Stimulated activated naive CD4-positive, alpha-beta T cell treated with Interleukin-2 at 50 U/mL for 16 hours (primary cell): ENCODE results near the gene OSBPL3.
A peak's percentile ranks its signal among the peaks of the same experiment; 100 is the strongest.

Experiments used
- DNase-seq: peaks from one replicate; lab custom pipeline; 2025; lab: John Stamatoyannopoulos, UW

Gene OSBPL3

DNA sequence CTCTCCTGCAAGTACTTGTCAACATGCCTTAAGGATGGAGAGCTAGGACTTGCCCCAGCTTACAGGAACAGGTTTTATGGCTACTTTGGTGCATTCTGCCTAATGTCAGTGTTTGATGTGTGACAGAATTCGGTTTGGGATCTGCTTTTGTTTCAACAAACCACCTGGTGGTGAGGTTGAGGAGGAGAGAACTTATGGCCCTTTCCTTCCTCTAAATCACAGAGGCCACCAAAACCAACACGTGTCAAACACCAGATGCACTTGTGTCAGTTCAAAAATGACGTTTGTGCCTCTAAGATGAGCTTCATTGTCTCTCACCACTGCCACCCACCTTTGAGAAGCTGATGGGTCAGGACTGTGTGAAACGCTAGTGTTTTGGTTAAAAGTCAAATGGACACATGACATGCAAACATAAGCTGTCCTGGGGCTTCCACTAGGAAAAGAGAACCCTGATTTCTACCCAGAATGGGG is 83.9 kb downstream of the OSBPL3 start:
- DNase-seq = no peak

DNA sequence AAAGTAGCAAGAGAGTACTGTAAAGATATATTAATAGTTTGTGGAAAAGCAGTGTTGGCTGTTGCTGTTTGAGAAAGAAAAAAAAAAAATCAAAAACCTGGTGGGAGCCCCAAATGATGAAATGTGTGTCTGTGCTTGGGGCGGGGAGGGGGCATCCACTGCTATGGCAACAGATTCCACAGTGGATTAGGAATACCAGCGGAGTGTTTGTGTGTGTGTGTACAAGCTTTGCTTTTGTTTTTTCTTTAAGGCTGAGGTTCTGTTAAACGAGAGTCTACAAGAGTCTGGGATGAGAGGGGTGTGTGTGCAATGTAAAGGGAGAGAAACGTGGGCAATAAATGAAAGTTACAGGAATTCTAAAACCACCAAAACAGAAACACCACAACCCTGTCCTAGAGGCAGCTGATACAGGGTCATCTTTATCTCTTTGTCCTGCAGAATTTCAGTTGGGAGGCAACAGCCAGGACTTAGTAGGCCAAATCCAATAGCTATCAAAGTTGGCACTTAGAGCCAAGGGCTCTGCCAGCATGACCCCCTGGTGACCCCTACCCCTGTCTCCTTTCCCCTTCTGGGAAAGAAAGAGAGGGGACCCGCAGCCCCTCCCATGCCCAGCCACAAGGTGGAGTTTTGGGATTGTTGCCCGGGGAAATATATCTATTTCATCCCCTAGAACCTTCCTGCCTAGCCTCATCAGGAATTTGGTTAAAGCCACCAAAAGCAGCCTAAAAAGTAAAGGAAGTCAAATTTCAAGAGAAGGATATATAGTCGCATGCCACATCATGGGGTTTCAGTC is 85.4 kb downstream of the OSBPL3 start:
- DNase-seq = no peak

DNA sequence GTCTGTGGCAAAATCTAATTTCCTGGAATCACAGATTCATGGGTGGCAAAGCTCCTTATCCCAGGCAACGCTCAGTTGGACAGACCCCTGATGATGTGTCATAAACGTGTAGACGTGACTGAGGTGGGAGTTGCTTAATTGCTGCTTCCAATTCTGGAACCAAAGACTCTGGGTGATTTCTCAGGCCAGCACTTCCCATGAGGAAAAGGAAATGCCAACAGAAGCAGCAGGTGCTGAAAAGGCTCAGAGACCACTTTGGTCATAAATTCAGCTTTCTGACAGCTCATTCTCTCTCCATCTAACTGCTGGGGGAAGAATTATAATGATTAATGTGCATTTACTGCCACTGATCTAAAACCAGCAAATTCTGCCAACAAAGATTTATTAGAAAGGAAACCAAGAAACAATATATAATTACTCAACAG is 88.7 kb downstream of the OSBPL3 start:
- DNase-seq = no peak

DNA sequence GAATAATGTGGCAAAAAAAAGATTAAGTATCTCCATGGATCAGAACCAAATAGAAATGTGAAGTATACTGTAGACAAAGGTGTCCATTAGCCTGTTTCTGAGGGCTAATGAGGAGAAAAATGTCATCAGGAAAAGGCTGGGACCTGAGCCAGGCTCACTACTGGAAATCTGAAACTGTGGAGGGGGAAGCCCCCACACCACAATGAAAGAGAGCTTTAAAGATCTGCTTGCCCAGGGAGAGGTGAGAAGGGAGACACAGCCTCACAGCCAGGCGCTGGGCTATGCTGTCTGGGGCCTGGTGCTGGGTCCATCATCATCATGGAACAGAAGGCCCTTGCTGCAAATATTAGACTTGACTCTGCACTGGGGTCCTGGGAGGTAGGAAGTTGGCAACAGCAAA is 90.4 kb downstream of the OSBPL3 start:
- no peak for DNase-seq

DNA sequence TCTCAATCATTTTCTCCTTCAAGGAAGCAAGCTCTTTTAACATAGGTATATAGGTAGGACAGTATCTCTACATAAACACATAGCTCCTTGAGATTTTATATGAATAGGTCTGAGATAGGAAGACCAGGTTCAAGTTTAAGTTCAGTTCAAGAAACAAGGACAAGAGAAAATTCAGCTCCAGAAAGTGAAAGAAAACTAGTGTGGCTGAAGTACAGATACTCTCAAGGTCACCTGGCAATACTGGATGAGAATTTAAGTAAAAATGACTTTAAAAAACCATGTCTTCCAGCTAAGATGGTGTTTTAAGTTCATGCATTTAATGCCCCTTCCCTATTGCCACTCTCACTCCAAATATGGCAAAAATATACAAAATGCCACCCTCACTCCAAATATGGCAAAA is 91.3 kb downstream of the OSBPL3 start:
- DNase-seq = no peak

DNA sequence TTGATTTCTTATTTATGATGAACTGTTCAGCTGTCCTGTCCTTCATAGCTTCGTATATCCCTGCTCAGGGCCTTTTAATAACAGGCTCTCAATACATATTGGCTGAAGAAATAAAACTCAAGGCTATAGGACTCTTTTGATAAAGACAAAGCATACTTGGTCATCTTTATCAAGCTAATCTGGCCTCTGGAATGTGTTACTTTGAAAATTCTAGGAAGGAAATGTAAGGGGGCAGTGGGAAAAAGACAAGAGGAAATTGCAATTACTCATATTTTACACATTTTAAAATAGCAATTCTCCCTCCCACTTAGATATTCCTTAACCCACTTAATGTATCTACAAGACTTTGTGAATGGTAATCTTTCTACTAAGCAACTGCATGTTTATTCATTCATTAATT is 94.3 kb downstream of the OSBPL3 start:
- DNase-seq = no peak

DNA sequence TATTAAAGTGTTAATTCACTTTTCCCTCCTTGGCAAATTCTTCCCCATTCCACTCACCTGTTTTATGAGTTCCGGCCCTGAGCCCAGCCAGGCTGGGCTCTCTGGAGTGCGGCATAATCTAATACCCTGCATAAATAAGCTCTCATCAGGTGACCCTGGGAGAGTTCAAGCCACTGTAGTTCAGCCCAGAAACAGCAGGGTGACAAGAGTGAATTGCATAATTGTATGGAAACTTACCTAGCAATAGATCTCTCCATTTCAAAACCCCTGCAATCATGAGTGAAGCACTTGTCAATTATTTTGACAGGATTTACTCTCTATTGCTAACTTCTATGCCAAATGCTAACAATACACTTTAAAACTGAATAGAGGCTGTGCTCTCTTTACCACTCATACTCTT is 94.7 kb downstream of the OSBPL3 start:
- no peak for DNase-seq

DNA sequence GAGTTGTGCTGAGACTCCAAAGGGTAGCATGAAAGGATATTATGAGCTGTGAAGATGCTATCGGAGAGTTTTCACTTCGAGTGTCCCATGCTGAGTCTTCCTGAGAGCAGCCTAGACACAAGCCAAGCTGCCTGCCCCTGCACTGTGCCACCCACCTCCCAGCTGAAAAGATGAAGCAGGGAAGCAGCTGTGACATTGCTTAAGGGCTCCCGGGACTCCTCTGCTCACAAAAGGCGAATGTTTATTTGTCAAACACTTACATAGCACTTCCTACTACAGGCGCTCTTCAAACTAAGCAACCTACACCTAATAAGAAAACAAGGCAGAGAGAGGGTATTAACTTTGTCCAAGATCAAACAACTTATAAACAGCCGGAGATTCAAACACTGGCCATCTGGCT is 95.6 kb downstream of the OSBPL3 start:
- DNase-seq = no peak

DNA sequence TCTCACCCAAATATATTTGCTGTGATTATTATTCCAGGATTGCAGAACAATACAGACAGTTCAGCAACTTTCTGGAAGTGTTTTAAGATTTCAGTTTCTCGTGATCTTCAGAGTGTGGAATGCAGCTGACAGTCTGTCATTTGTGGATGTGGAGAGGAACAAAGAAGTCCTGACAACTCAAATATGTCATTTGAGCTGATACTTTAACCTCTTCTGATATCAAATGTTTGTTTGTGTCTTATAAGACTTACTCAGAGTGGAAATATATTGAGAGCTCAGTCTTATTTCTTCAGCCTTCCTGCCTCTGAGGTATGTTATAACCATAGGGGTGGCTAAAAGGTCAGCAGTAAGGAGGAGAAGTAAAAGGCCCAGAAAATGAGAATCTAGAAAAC is 96.4 kb downstream of the OSBPL3 start:
- DNase-seq = no peak

DNA sequence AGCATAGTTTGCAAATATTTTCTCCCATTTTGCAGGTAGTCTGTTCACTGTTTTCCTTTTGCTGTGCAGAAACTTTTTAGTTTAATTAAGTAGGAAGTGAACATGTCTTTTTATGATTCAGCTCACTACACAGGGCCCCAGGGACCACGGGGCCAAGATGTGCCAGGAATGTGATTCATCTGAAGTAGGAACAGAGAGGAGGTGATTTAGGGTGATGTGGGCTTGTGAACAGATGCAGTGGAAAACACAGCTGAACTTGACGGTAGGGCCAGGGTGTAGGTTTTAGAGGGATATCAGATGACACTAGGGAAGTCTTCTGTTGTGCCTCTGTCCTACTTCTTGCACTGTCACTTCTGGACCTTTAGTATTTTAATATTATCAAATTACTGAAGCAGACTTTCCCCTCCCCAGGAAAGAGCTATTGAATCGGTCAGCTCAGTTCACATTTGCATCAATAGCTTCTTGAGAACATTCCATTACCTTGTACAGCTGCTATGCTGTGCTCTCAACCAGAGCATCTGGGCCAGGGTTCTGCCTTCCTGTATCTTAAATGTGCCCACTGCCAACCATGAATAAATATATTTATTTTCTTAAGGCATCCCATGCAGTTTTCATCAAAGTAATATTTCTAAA is 96.9 kb downstream of the OSBPL3 start:
- peak; percentile 31 for DNase-seq

DNA sequence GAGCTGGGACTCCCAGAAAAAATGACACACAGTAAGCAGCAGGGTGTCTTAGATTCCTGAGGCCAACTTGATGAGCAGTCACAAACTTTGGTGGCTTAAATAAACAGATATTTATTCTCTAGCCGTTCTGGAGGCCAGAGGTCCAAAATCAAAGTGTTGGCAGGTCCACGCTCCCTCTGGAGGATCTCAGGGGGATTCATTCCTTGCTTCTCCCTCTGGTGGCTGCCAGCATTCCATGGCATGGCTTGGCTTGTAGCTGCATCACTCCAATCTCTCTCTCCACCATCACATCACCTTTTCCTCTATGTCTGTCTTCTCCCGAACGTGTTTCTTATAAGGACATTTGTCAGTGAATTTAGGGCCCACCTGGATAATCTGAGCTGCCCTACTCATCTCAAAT is 98.4 kb downstream of the OSBPL3 start:
- DNase-seq = no peak

DNA sequence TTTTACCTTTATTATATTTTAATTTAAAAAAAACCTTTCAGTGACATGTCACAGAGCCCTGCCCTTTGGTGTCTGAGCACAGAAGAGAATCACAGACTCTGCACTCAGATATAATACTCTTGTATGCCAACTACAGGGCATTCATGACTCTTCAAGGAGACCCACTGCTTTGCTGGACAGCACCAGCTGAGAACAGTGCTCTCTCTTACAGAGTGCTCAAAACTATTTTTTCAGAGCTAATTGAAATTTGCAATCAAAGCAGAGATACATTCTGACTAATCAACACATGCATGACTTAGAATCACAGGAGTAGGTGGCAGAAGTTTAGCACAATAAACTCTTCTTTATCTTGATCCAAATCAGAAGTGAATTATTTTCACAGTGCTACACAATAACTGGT is 99.1 kb downstream of the OSBPL3 start:
- no peak for DNase-seq

DNA sequence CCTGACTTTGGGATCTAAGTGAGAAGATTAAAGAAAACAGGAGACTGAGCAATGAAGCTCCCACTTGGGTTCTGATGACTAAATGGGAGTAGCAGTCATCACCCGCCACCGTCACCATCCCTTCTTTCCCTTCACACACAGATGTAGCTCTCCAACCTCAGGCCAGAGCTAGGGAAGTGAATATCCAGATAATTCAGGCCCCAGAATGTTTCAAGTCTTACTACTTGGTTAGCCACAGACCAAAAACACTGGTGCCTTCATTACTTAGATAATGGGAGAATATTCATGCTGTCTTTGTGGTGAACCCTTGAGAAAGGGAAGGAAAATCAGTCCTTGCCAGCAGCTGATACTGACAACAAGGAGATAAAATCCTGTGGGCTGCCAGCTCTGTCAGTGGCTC is 100.7 kb downstream of the OSBPL3 start:
- no peak for DNase-seq

DNA sequence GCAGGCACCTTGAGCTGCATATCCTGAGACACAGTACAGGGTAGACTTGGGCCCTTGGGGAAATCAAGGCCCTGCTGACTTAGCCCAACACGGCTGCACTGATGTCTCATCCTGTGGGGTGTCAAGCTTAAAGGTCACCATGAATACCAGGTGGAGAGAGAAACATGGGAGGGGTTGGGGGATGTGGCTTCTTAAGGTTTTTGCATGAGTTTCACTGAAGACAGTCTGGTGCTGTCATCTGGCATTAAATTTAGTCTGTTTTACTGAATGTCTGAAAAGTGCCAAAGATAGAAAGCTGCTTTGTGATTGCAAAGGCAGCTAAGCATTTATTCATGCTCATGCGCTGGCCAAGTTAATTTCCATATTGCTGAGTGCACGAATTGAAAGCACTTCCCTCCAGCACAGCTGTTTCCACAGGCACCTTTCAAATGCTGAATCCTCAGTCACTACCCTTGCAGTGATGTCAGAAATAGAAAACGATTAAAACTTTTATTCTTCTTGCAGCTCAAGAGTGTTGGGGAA is 102.1 kb downstream of the OSBPL3 start:
- DNase-seq = peak; percentile 26

DNA sequence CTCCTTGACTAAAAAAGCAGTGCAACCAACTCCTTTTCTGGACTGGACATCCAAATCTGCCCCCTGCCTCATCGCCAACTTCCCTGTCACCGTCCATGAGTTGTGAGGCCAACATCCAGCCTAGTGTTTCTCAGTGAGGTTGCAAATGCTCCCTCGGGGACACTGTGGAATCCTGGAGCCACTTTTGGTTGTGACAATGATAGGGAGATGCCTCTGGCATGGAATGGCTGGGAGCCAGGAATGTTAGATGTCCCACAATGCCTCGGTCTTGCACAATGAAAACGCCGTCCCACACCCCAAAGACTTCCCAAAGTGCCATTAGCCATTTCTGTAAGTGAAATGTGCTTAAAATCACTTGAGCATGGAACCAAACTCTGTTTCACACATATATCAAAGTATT is 105.2 kb downstream of the OSBPL3 start:
- no peak for DNase-seq

DNA sequence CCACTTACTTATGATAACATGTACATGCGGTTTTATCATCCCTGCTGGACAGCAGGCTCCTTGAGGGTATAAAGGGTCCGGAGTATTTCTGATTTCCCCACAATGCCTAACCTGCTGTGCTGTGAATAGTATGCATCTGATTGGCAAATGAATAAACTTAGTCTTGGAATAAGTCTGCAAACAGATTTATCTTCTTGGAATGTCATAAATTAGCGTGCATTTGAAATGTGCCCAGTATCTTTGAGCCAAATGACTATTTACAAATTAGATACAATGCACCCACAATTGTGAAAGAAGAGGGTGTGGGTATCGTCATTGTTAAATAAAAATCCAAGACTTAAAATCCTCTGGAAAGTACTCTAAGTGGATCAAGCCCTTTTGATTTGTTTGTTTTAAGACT is 106.0 kb downstream of the OSBPL3 start:
- DNase-seq = no peak

DNA sequence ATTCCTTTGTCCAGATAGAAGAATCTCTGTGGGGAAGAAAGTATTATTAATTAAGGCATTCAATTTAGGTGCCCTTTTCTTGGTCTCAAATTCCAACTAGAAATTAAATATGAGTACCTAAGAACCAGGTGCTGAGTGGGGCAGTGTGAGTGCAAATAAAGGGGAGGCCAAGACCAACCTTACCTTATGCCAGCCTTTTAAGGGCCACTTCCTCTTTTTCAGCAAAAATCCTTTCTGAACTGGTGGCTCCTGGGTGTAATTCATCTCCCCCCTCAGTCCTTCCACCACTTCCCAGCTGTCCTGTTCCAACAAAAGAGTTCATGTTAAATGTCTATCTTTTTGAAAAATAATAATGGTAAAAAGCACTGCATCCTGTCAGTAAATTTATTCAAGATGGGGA is 108.2 kb downstream of the OSBPL3 start:
- no peak for DNase-seq

DNA sequence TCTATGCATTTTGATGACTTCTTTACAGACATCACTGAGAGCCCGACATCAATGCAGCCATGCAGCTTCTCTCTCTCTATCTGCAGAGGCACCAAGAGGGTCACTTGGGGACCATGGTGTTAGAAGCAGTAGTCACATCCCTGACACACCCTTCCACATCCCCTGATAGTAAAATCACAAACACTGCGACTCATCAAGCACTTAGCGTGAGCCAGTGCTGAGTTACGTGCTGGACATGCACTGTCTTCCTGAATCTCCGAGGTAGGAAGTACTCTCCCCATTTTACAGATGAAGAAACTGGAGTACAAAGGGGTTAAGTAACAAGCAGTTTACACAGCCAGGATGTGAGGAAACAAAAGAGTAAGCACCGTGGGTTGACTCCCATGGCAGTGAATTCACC is 109.2 kb downstream of the OSBPL3 start:
- no peak for DNase-seq

DNA sequence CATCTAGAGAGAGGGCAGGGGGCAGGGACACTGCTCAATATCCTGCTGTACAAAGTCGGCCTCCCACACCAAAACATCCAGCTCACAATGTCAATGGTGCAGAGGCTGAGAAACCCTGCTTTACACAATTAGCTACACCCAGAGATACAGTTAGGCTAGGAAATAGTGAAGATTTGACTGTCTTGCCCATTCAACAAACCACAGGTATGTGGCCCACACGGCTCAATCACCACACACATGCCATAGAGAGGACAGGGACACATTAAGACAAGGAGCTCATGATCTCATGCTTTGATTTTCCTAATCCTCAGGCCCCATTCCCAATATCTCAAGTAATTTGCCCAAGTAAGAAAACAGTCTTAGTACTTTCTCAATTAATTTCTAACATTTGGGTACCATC is 110.4 kb downstream of the OSBPL3 start:
- no peak for DNase-seq

DNA sequence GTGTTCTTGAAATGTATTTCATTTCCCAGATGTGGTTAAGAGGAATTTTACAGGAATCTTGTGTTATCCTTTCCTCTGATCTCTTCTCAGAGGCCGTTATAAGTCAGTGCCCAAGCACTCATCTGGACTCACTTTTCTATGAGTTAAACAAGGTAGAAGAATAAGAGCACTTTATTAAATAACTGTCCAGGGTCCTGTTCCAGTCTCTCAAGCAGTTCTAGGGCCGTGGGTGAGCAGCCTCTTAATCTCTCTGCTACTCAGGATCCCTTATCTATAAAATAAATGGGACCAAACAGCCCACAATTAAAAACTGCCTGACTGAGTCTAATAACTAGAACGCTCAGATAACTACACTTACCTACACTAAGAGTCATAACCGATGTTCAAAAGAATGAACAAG is 111.2 kb downstream of the OSBPL3 start:
- no peak for DNase-seq

DNA sequence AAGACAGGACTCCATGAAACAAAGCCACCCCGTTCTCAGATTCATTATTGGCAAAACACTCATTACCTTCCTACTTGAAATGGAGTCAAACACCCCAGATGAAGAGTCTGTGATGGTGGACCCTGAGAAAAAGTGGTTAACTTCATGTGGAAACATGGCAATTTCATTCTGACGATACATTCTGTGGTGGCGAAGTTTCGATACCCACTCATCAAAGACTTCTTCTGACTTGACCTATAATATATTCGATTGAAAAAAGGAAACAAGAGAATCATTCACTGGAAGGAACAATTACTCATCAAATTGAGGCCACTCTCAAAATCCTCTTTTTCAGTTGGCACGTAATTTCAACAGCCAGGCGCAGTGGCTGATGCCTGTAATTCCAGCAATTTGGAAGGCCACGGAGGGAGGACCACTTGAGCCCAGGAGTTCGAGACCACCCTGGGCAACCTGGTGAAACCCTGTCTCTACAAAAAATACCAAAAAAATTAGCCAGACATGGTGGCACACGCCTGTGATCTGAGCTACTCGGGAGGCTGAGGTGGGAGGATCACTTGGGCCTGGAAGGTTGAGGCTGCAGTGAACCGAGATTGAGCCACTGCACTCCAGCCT is 113.9 kb downstream of the OSBPL3 start:
- DNase-seq = peak; percentile 52

DNA sequence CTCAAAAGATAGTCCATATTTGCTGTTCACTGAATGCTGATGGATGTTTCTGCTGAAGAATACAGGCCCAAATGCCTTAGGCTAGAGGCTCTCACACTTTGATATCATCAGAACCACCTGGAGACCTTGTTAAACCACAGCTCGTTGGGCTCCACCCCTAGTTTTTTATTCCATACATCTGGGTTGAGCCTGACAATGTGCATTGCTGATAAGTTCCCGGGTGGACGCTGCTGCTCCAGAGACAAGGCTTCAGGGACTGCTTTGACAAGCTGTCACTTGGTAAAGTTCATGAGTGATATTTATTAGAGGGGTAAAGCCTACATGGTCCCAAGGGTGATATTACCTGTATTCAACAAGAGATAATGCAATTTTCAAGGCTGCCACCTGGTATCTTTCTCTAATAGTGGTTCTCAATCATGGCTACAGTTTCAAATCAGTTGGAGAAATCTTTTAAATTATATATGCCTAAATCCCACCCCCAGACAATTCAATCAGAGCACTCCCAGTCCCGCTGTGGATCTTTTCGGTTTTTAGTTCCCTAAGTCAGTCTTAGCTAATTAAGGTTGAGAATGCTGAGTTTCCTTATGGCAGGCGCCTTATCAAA is 115.7 kb downstream of the OSBPL3 start:
- no peak for DNase-seq

DNA sequence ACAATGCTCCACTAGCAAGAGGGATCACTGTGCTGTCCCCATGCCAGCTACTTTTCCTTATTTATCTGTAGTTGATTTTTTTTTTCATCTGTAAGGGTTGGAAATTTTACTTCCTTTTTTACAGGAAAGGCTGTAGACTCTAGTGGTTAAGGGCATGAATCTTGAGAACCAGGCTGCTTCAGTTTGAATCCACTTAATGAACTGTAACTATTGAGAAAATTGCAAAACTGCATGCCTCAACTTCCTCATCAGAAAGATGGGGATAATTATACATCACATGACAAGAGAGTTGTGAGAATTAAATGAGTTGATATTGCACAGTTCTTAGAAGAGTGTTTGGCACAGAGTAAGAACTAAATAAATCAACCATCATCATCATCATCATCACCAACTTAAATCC is 116.4 kb downstream of the OSBPL3 start:
- no peak for DNase-seq
